ENCODE data around the gene WHRN.

Gene WHRN

GRCh38 chr9:114417511-114417910 lies 87.8 kb downstream of the WHRN start:
- peak; percentile 65 for DNase-seq (ENCODE audit: low spot score)

- DNase-seq (ENCODE audit: low spot score) = no peak
Measured at GRCh38 chr9:114416906-114417305, 88.4 kb downstream of the WHRN start.

DNA sequence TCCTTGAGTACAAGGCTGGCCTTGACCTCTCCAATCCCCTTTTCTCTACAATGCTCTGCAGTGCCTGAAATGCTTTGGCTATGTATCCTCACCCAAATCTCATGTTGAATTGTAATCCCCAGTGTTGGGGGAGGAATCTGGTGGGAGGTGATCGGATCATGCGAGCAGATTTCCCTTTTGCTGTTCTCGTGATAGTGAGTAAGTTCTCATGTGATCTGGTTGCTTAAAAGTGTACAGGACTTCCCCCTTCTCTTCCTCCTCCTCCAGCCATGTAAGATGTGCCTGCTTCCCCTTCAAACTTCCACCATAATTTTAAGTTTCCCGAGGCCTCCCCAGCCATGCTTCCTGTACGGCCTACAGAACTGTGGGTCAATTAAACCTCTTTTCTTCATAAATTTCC lies 89.0 kb downstream of the WHRN start:
- DNase-seq (ENCODE audit: low spot score) = no peak

- no peak for DNase-seq (ENCODE audit: low spot score)
Measured at GRCh38 chr9:114414346-114414745, 90.9 kb downstream of the WHRN start.

- peak; percentile 48 for DNase-seq (ENCODE audit: low spot score)
Measured at GRCh38 chr9:114413861-114414301, 91.4 kb downstream of the WHRN start.

GRCh38 chr9:114412048-114412683 lies 93.1 kb downstream of the WHRN start:
- DNase-seq (ENCODE audit: low spot score) = no peak

DNA sequence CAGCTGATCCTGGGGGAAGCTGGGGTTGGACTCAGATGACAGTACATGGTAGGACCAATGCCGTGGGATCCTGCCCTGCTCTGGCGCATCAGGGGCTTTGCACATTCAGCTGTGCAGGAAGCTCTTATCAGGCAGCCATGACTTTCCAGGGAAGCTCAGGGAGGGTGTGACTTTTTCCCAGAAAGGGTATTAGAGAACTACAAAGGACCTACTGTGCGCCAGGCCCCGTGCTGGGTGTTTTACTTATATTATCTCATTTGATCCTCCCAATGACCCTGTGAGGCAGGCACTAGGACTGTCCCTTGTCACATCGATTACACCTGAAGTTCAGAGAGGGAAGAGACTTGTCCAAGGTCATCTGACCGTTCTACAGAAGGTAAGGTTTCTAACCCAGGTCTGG lies 93.8 kb downstream of the WHRN start:
- no peak for DNase-seq (ENCODE audit: low spot score)

- DNase-seq (ENCODE audit: low spot score) = no peak
Measured at GRCh38 chr9:114410910-114411309, 94.4 kb downstream of the WHRN start.

GRCh38 chr9:114409842-114410241 lies 95.4 kb downstream of the WHRN start:
- DNase-seq (ENCODE audit: low spot score) = no peak

DNA sequence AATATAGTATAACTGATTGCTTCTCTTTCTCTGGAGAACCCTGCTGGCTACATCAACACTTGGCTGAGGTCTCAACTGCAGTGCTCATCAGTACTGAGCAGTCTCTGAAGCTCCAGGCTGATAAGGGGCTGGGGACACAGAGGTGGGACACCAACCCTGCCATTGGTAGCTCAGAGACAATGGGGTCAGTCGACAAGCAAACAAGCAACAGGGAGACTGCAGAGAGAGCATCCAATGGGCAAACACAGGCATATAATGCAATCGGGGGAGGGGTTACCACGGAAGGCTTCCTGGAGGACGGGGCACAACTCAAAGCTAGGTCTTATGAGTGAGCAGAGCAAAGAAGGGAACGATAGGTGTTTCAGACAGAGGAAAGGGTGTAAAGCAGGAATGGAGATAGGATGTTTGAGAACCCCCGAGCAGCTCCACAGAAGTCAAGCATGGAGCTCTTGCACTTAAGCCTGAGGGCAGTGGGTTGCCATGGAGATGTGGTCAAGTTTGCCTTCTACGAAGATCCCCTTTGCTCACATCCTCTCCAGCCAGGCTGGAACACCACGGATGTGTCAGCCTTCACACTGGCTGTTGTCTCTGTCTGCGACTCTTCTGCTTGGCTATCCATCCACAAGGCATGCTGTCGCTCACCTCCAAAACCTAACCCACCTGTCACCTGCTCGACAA lies 96.0 kb downstream of the WHRN start:
- DNase-seq (ENCODE audit: low spot score) = no peak

DNA sequence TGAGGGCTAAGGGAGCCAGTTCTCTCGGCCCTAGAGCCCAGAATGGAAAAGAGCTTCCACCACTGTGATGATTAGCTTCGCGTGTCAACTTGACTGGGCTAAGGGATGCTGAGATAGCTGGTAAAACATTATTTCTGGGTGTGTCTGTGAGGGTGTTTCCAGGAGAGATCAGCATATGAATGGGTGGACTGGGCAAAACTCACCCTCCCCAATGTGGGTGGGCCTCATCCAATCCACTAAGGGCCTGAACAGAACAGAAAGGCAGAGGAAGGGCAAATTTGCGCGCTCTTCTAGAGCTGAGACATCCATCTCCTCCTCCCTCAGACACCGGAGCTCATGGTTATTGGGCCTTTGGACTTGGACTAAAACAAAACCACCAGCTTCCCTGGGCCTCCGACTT lies 96.6 kb downstream of the WHRN start:
- DNase-seq (ENCODE audit: low spot score) = no peak

DNA sequence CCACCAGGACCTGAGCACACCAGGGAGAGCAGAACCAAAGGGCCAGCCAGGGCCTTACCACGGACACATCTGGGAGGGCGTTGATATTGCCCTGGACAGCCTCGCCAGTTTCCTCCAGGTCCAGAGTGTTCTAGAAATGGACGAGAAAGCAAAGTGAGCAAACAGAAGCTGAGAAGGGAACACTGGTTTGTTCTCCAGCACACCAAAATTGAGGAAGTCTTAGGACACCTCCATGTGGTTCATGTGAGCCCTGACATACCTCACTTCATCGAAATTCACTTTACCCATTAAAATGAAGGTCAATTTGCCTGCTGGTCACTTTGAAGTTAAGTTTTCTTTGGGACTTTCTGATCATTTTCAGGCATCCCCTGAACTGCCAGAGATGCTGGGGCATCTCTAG lies 97.4 kb downstream of the WHRN start:
- DNase-seq (ENCODE audit: low spot score) = no peak

- no peak for DNase-seq (ENCODE audit: low spot score)
Measured at GRCh38 chr9:114406441-114406840, 98.8 kb downstream of the WHRN start.

DNA sequence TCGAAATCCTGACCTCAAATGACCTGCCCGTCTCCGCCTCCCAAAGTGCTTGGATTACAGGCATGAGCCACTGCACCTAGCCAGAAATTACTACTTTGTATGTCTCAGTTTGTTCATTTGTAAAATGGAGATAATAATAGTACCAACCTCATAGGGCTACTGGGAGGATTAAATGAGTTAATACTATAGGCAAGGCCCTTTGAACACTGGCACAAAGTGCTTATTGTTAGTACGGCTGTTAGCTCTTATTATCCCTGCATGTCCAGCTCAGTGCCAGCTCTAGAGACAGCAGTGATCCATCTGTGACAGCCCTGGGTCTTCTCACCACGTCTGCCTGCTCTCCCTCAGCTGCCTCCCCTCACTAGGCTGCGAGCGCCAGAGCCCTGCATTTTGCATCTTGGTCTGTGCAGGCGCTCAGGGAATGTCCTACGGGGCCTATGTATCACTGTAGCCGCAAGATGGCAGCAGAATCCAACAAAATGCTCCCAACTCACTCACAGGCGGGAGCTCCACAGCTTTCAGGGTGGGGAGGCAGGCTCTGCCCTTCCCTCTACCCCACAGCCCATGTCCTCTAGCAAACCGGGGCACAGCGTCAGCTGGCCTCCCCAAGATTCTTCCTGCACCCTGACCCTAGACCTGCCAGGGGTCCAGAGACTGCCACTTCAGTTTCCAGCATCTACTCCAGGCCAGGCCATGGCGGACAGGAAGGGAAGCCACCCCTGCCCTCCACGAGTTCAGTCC lies 99.8 kb downstream of the WHRN start:
- peak; percentile 87 for DNase-seq (ENCODE audit: low spot score)

DNA sequence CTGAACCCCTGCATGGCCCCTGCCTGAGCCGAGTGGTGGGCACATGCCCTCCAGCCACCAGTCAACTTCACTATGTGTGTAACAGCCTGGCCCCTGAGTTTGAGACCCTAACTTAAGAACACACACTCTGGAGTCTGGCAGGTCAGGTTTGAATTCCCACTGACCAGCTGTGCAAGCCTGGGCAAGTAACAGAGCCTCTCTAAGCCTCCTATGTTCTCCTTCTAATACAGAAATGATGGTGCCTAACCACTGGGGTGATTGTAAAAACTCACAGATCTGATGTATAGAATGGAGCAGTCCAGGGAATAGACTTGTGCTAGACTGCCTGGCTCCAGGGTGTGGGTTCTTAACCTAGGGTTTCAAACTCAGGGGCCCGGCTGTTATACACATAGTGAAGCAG lies 100.7 kb downstream of the WHRN start:
- DNase-seq (ENCODE audit: low spot score) = no peak

- no peak for DNase-seq (ENCODE audit: low spot score)
Measured at GRCh38 chr9:114403153-114403756, 102.0 kb downstream of the WHRN start.

DNA sequence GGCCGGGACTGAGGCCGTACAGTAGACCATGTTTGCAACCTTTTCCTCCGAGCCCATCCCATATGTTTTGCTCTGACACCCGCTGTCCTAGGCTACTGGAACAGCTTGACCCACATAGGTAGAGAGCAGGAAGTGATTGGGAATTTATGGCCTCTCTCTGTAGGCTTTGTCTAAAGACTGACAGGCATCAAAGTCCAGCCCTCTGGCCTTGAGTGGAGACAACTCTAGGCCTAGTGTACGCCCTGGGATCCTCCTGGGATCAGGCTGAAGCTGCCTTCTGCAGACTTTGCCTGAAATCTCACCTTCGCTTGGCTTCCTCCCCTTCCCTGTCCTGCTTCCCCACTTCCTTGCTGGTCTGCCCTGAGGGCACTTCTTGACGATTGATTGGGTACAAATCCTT lies 103.9 kb downstream of the WHRN start:
- DNase-seq (ENCODE audit: low spot score) = no peak

DNA sequence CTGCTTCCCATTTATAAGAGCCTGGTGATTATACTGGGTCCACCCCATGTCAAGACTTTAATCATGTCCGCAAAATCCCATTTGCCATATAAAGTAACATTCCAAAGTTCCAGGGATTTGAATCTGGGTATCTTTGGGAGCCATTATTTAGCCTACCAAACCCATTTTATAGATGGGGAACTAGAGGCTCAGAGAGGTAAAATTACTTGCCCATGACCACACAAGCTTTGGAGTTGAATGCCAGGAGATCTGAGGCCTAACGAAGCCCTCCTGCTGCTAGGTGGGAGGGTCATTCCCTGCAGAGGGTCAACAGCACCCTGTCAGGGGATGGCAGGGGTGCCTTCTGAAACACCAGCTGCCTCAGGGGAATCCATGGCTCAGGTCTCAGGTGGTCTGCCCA lies 104.5 kb downstream of the WHRN start:
- DNase-seq (ENCODE audit: low spot score) = no peak

DNA sequence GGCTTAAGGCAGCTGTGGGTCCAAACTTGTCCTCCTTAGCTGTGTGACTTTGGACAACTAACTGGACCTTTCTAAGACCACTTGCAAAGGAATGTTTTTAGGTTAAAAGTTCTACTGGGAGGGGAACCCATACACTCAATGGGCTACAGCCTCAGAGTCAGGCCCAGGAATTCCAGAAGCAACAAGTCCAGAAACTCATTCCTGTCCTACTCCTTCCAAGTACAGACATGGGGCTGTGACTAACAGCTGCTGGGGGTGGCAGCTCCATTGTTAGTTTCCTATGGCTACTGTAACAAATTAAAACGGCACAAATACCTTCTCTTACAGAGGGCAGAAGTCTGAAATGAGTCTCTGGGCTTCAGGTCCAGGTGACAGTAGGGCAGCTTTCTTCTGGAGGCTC lies 105.1 kb downstream of the WHRN start:
- DNase-seq (ENCODE audit: low spot score) = no peak

DNA sequence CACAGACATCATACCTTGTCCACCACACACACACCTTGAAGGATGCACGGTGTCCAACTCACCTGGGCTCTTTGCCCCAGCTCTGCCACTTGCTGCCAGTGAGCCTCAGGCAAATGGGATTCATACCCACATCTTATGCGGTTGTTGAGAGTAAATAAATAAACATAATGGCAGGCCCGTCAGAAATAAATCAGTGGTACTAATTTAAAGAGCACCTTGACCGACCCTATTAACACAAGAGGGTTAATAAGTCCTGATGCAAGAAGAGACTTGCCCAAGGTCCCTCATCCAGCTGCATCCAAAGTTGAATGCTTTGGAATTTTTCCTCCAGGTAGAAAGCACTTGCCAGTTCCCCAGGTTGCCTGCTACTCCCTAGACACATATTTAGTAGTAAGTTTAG lies 105.9 kb downstream of the WHRN start:
- no peak for DNase-seq (ENCODE audit: low spot score)

- DNase-seq (ENCODE audit: low spot score) = peak; percentile 98
Measured at GRCh38 chr9:114397848-114398605, 107.2 kb downstream of the WHRN start.

DNA sequence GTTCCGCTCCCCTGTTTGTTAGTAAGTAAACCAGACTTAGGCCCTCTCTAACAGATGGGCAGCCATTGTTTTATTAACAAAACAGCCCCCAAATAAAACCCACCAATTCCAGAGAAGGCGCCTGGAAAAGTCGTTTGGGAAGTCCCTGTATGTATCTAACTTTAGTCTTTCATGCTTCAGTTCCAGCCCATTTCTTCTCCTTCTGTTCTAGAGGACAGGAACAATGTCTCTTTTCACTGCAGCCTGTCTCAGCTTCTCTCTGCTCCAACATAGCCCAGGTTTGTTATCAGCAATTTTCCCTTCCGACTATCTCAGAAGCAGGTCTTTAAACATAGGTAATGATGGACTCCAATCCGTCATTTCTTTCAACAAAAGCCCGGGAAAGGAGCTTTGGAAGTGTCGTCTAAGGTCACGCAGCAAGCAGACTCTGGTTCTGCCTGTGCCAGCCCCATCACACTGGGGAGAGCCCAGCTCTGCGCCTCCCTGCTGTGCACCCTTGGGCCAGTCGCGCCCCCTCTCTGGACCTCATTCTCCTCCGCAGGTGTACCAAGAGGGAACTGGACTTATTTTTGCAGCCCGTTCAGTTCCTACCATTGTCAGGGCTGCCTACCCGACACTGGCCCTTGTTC lies 107.9 kb downstream of the WHRN start:
- no peak for DNase-seq (ENCODE audit: low spot score)

Measured in AG08396 (cell line).